CD4-positive, alpha-beta T cell (primary cell): ENCODE data around the gene PROCR. TPM values are rescaled to one million over a fixed set of nuclear protein-coding genes. Genes with fewer than 3 reads are reported as not detected.

ENCODE experiments used
- ATAC-seq: fragments of 200-7000 bp; cut with Tn5 transposase; one replicate; pipeline ENCODE4 v1.10.0; 2022; ENCODE audit warnings: mild to moderate bottlenecking; ENCODE audit not compliant: poor library complexity
- CTCF ChIA-PET: fragments of 350-600 bp; sonication (Branson Sonifier 250); formaldehyde crosslinking; loops from one replicate; lab custom pipeline; 2021; ENCODE audit warnings: antibody characterized with exemption, inconsistent platforms; lab: Charles Lee
- POLR2A ChIA-PET: fragments of 350-600 bp; sonication (Branson Sonifier 250); formaldehyde crosslinking; loops from one replicate; lab custom pipeline; 2021; ENCODE audit warnings: antibody characterized with exemption, inconsistent platforms; lab: Charles Lee
- DNase-seq, 14 experiments: peaks; one replicate each; pipeline ENCODE4 v3.0.0-alpha.2; 2013 to 2020; ENCODE audit warnings: mixed read lengths in 2 of 14
- H3K27ac ChIP-seq, 2 donors: one replicate each; pipeline versions ENCODE4 v1.5.1 to v1.7.0; 2013; ENCODE audit warnings: low read length in 2 of 2, low read depth in 1 of 2, mild to moderate bottlenecking in 1 of 2
- H3K27me3 ChIP-seq, 2 experiments: 1 replicate in 1 of 2; 2 replicates in 1 of 2; pipeline versions ENCODE4 v1.6.1 to v1.7.0; 2013; ENCODE audit warnings: low read length in 2 of 2, control low read depth in 1 of 2, mild to moderate bottlenecking in 1 of 2, moderate library complexity in 1 of 2; ENCODE audit not compliant: insufficient read depth in 2 of 2, control insufficient read depth in 1 of 2
- H3K36me3 ChIP-seq: one replicate; pipeline ENCODE4 v1.6.1; 2013; ENCODE audit warnings: low read length, control low read depth; ENCODE audit not compliant: insufficient read depth
- H3K4me1 ChIP-seq: one replicate; pipeline ENCODE4 v1.6.1; 2013; ENCODE audit warnings: low read length, control low read depth; ENCODE audit not compliant: insufficient read depth
- H3K4me3 ChIP-seq: one replicate; pipeline ENCODE4 v1.5.1; 2013; ENCODE audit warnings: mild to moderate bottlenecking, low read length, moderate library complexity
- H3K9me3 ChIP-seq, 2 experiments: 1 replicate in 1 of 2; 2 replicates in 1 of 2; pipeline versions ENCODE4 v1.6.1 to v1.7.0; 2013; ENCODE audit warnings: low read length in 2 of 2, mild to moderate bottlenecking in 2 of 2, control low read depth in 1 of 2, moderate library complexity in 1 of 2; ENCODE audit not compliant: control insufficient read depth in 1 of 2, insufficient read depth in 1 of 2
- H3K27ac Mint-ChIP-seq: one replicate; pipeline ENCODE4 v1.8.0; 2020; ENCODE audit warnings: mixed read lengths
- H3K27me3 Mint-ChIP-seq: one replicate; pipeline ENCODE4 v1.8.0; 2021; ENCODE audit warnings: mixed read lengths
- H3K36me3 Mint-ChIP-seq: one replicate; pipeline ENCODE4 v1.8.0; 2021; ENCODE audit warnings: low read depth, mixed read lengths
- H3K4me1 Mint-ChIP-seq: one replicate; pipeline ENCODE4 v1.8.0; 2021; ENCODE audit warnings: low read depth, mixed read lengths
- H3K4me3 Mint-ChIP-seq: one replicate; pipeline ENCODE4 v1.8.0; 2020; ENCODE audit warnings: mild to moderate bottlenecking, mixed read lengths
- H3K9me3 Mint-ChIP-seq: one replicate; pipeline ENCODE4 v1.8.0; 2020; ENCODE audit warnings: mixed read lengths
- CTCF ChIP-seq: fragments of 200-600 bp; IDR thresholded peaks from one replicate; pipeline ENCODE4 v1.8.0; 2022; ENCODE audit warnings: antibody characterized with exemption, mild to moderate bottlenecking
- intact Hi-C, 2 experiments: fragments of 100-400 bp; cut with DNase I in 1 of 2; cut with micrococcal nuclease in 1 of 2; formaldehyde crosslinking; loops; one replicate each; pipeline versions ENCODE4 v1.15.1 to v1.9.0; 2023 to 2025; cut with DNase I, micrococcal nuclease
- total RNA-seq, 174 experiments: library from RNA in 2 of 174; stranded (reverse) in 2 of 174; gene quantifications; one replicate each; pipeline ENCODE4 v1.2.3 and lab custom pipeline; 2021 to 2026

Gene PROCR
- total RNA-seq, 2 experiments from 2014 or later: 0.33 to 0.61 TPM

DNA sequence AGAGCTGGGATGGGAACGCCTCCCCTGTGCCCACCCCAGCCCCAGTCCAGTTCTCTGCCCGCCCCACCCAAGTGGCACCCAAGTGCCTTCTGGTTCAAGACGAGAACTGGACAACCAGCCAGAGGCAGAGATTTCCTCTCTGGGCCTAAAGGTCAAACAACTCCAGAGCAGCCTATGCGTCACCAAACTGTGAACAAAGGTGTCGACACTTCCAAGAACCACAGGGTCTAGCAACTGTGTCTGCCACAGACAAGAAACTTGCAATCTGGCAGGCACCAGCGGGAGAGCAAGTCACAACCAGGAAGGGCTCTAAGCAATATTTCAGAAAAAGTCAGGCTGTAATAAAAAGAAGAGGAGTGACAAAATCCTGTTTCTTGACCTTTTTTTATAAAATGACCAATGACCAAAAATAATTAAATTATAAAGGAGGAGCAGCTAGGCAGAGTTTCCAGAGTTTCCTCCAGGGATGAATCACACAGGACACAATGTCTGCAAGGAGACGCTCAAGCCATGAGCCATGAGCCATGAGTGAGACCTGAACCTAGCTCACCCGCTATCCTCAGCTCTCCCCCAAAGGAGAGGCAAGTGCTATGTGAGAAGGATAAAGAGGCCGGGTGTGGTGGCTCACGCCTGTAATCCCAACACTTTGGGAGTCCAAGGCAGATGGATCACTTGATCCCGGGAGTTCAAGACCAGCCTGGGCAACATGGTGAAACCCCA lies 35.8 kb upstream of the PROCR start:
- Mint-ChIP-seq H3K9me3 (no peaks in the 10 kb centered on the region), H3K4me3 (no peak overlapping the region), H3K27me3 (no peaks in the 10 kb centered on the region), H3K36me3 (peaks cover 85% of the 10 kb centered on the region), H3K4me1 (peaks cover under 1% of the 10 kb centered on the region), H3K27ac (no peak overlapping the region)
- H3K4me3 ChIP-seq: no peak overlapping the region
- CTCF ChIA-PET: no interaction called here
- no peaks in the 10 kb centered on the region for H3K4me1 ChIP-seq
- no peak for TF ChIP-seq CTCF
- no peaks in the 10 kb centered on the region for H3K27me3 ChIP-seq
- H3K36me3 ChIP-seq: peaks cover 89% of the 10 kb centered on the region
- H3K27ac ChIP-seq: no peak overlapping the region
- intact Hi-C loops: no loop called here
- no peaks in the 10 kb centered on the region for H3K9me3 ChIP-seq
- POLR2A ChIA-PET: no interaction called here
- DNase-seq (no peak), ATAC-seq (no peak)

- intact Hi-C loops: loop anchor here (1.0 to 10.0 kb wide), 7 partner anchors 64 to 842 kb away; partner anchors contain the start of genes AHCY (in 1 of the 2), GGT7 (in 1 of the 2), MMP24OS (in 1 of the 2) and UQCC1 (in 1 of the 2)
- ATAC-seq: no peak
- H3K4me1 Mint-ChIP-seq: peaks cover 53% of the 10 kb centered on the region
- ChIA-PET CTCF (interaction anchor here (0.8 to 2.1 kb wide), 13 partner anchors 11 to 311 kb away, joined by 3 to 12 read pairs (median 5); partner anchors contain the start of genes CEP250 and MMP24OS), POLR2A (interaction anchor here (0.6 to 1.1 kb wide), 4 partner anchors 17 to 598 kb away, joined by 3 to 7 read pairs (median 4); partner anchors contain the start of genes MMP24OS and RBM39)
- H3K27me3 Mint-ChIP-seq: no peaks in the 10 kb centered on the region
- H3K9me3 ChIP-seq: no peaks in the 10 kb centered on the region
- peak overlapping the region; percentile 47 for H3K4me3 Mint-ChIP-seq
- peaks cover 35% of the 10 kb centered on the region for H3K36me3 ChIP-seq
- peak overlapping the region; percentile 67 for H3K27ac Mint-ChIP-seq
- TF ChIP-seq CTCF: no peak
- no peak overlapping the region for H3K4me3 ChIP-seq
- peak in 3 of 14 experiments; percentile 45 to 63 (median 56) for DNase-seq
- no peaks in the 10 kb centered on the region for H3K9me3 Mint-ChIP-seq
- peaks cover 57% of the 10 kb centered on the region for H3K36me3 Mint-ChIP-seq
- H3K27ac ChIP-seq: no peak overlapping the region
- no peaks in the 10 kb centered on the region for H3K27me3 ChIP-seq
- peaks cover 32% of the 10 kb centered on the region for H3K4me1 ChIP-seq
Measured at GRCh38 chr20:35144694-35145093, 27.2 kb upstream of the PROCR start.

DNA sequence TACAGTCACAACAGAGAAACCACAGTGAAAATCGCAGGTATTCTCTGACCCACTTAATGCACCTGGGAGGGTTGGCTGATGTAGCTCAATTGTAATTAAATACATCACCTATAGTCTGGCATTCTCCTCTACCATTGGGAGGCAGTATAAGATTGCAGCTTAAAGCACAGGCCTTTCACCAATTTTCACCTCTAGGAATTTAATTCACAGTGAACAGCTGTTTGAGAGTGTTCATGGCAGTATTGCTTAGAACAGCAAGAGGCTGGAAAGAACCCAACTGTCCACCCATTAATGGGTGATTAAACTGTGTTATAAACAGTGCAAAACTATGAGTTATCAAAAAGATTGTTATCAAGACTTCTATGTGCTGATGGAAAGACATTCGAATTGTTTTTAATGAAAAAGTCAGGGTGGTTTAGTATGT lies 26.7 kb upstream of the PROCR start:
- ChIA-PET POLR2A (interaction anchor here (0.6 to 1.1 kb wide), 4 partner anchors 16 to 597 kb away, joined by 3 to 7 read pairs (median 4); partner anchors contain the start of genes MMP24OS and RBM39), CTCF (interaction anchor here (0.7 to 2.1 kb wide), 14 partner anchors 11 to 310 kb away, joined by 3 to 12 read pairs (median 5); partner anchors contain the start of genes CEP250 and MMP24OS)
- H3K4me1 Mint-ChIP-seq: peaks cover 53% of the 10 kb centered on the region
- H3K4me3 ChIP-seq: no peak overlapping the region
- H3K27me3 Mint-ChIP-seq: no peaks in the 10 kb centered on the region
- ATAC-seq: peak; percentile 43
- H3K4me3 Mint-ChIP-seq: peak overlapping the region; percentile 85
- peak overlapping the region; percentile 67 for H3K27ac Mint-ChIP-seq
- H3K27me3 ChIP-seq: no peaks in the 10 kb centered on the region
- peaks cover 32% of the 10 kb centered on the region for H3K4me1 ChIP-seq
- H3K9me3 ChIP-seq: no peaks in the 10 kb centered on the region
- peaks cover 52% of the 10 kb centered on the region for H3K36me3 Mint-ChIP-seq
- H3K36me3 ChIP-seq: peaks cover 31% of the 10 kb centered on the region
- H3K27ac ChIP-seq: no peak overlapping the region
- peak; percentile 65 for TF ChIP-seq CTCF
- intact Hi-C loops: loop anchor here (1.0 to 10.0 kb wide), 7 partner anchors 63 to 843 kb away; partner anchors contain the start of genes AHCY (in 1 of the 2), GGT7 (in 1 of the 2), MMP24OS (in 1 of the 2) and UQCC1 (in 1 of the 2)
- H3K9me3 Mint-ChIP-seq: no peaks in the 10 kb centered on the region
- peak in 5 of 14 experiments; percentile 5 to 82 (median 72) for DNase-seq
